CD4-positive, alpha-beta T cell treated with Interleukin-17A for 1 hour (primary cell): ENCODE measurements around the gene ISX.

ENCODE experiments used
- DNase-seq: peaks from one replicate; pipeline ENCODE4 v3.0.0-alpha.2; 2020

The ISX gene

GRCh38 chr22:35053060-35053835 is 12.7 kb upstream of the ISX start:
- DNase-seq, result no peak

- no peak for DNase-seq
Observed at GRCh38 chr22:35054064-35054463, 11.9 kb upstream of the ISX start.

- DNase-seq, result no peak
Observed at GRCh38 chr22:35056486-35056885, 9.5 kb upstream of the ISX start.

- no peak for DNase-seq
Observed at GRCh38 chr22:35057155-35057554, 8.8 kb upstream of the ISX start.

GRCh38 chr22:35059632-35060031 is 6.3 kb upstream of the ISX start:
- DNase-seq, result no peak

- no peak for DNase-seq
Observed at GRCh38 chr22:35064664-35065063, 1.3 kb upstream of the ISX start.

- DNase-seq, result no peak
Observed at GRCh38 chr22:35065183-35065582, 775 bp upstream of the ISX start.

GRCh38 chr22:35066768-35067167 is 810 bp downstream of the ISX start:
- no peak for DNase-seq

- DNase-seq, result no peak
Observed at GRCh38 chr22:35069541-35069940, 3.6 kb downstream of the ISX start.

GRCh38 chr22:35070451-35071093 is 4.6 kb downstream of the ISX start:
- DNase-seq, result no peak

GRCh38 chr22:35071784-35072183 is 5.8 kb downstream of the ISX start:
- DNase-seq, result no peak

- no peak for DNase-seq
Observed at GRCh38 chr22:35072925-35073324, 7.0 kb downstream of the ISX start.

GRCh38 chr22:35074583-35074982 is 8.6 kb downstream of the ISX start:
- no peak for DNase-seq

GRCh38 chr22:35076630-35077029 is 10.7 kb downstream of the ISX start:
- no peak for DNase-seq

GRCh38 chr22:35085621-35086020 is 19.7 kb downstream of the ISX start:
- DNase-seq, result no peak

- DNase-seq, result no peak
Observed at GRCh38 chr22:35089139-35089538, 23.2 kb downstream of the ISX start.

GRCh38 chr22:35092406-35092805 is 26.4 kb downstream of the ISX start:
- DNase-seq, result no peak

- no peak for DNase-seq
Observed at GRCh38 chr22:35098921-35099320, 33.0 kb downstream of the ISX start.

GRCh38 chr22:35099883-35100282 is 33.9 kb downstream of the ISX start:
- no peak for DNase-seq

GRCh38 chr22:35102663-35103062 is 36.7 kb downstream of the ISX start:
- no peak for DNase-seq

- DNase-seq, result no peak
Observed at GRCh38 chr22:35103761-35104160, 37.8 kb downstream of the ISX start.

GRCh38 chr22:35104491-35104890 is 38.5 kb downstream of the ISX start:
- no peak for DNase-seq

- no peak for DNase-seq
Observed at GRCh38 chr22:35109616-35110015, 43.7 kb downstream of the ISX start.

GRCh38 chr22:35111244-35111643 is 45.3 kb downstream of the ISX start:
- no peak for DNase-seq

- DNase-seq, result no peak
Observed at GRCh38 chr22:35113341-35113740, 47.4 kb downstream of the ISX start.
